Osteocyte (in vitro differentiated cells): Measurements from ENCODE around the gene TM4SF20. TPM values are rescaled to one million over a fixed set of nuclear protein-coding genes. Genes with fewer than 3 reads are reported as not detected.

Experiments
- DNase-seq: peaks from one replicate; pipeline ENCODE4 v3.0.0; 2021; ENCODE audit warnings: mixed read lengths; ENCODE audit not compliant: unreplicated experiment; ENCODE audit errors: extremely low spot score
- H3K27ac Mint-ChIP-seq: one replicate; pipeline ENCODE4 v1.8.0; 2021; ENCODE audit warnings: mild to moderate bottlenecking, mixed read lengths; ENCODE audit not compliant: unreplicated experiment
- H3K27me3 Mint-ChIP-seq: one replicate; pipeline ENCODE4 v1.8.0; 2021; ENCODE audit warnings: mixed read lengths; ENCODE audit not compliant: unreplicated experiment
- H3K36me3 Mint-ChIP-seq: one replicate; pipeline ENCODE4 v1.8.0; 2021; ENCODE audit warnings: mixed read lengths; ENCODE audit not compliant: unreplicated experiment
- H3K4me1 Mint-ChIP-seq: one replicate; pipeline ENCODE4 v1.8.0; 2021; ENCODE audit warnings: mixed read lengths; ENCODE audit not compliant: unreplicated experiment
- H3K4me3 Mint-ChIP-seq: one replicate; pipeline ENCODE4 v1.8.0; 2021; ENCODE audit warnings: mild to moderate bottlenecking, moderate library complexity, mixed read lengths; ENCODE audit not compliant: unreplicated experiment
- H3K9me3 Mint-ChIP-seq: one replicate; pipeline ENCODE4 v1.8.0; 2021; ENCODE audit warnings: mixed read lengths; ENCODE audit not compliant: unreplicated experiment
- CTCF ChIP-seq: fragments of 200-600 bp; sonication (generic); IDR thresholded peaks from 2 replicates; pipeline ENCODE4 v1.5.0; 2021; ENCODE audit warnings: antibody characterized with exemption, mild to moderate bottlenecking, moderate library complexity
- total RNA-seq: library from RNA; stranded (reverse); gene quantifications from 2 replicates; pipeline ENCODE4 v1.2.1, GENCODE V29; 2021

TM4SF20 gene
- total RNA-seq, 1 donor from 2014 or later = not detected

GRCh38 chr2:227325839-227326195 lies 53.3 kb downstream of the TM4SF20 start:
- no peak for TF ChIP-seq CTCF
- no peak for DNase-seq
- H3K27me3 Mint-ChIP-seq = no peaks in the 10 kb centered on the region
- H3K4me1 Mint-ChIP-seq = peaks cover 25% of the 10 kb centered on the region
- H3K4me3 Mint-ChIP-seq = peak overlapping the region; percentile 90
- peak overlapping the region; percentile 92 for H3K27ac Mint-ChIP-seq
- peaks cover 11% of the 10 kb centered on the region for H3K9me3 Mint-ChIP-seq
- peaks cover 5% of the 10 kb centered on the region for H3K36me3 Mint-ChIP-seq

- H3K36me3 Mint-ChIP-seq = no peaks in the 10 kb centered on the region
- H3K4me1 Mint-ChIP-seq = peaks cover 25% of the 10 kb centered on the region
- peaks cover 11% of the 10 kb centered on the region for H3K9me3 Mint-ChIP-seq
Measured at GRCh38 chr2:227324995-227325838, 53.9 kb downstream of the TM4SF20 start, which contains the start of gene MFF. Gene MFF (plus strand): TSS chr2:227325251. CDS start chr2:227330666, 5,415 bp downstream.

GRCh38 chr2:227324642-227324994 lies 54.5 kb downstream of the TM4SF20 start:
- peak overlapping the region; percentile 94 for H3K27ac Mint-ChIP-seq
- H3K9me3 Mint-ChIP-seq = peaks cover 11% of the 10 kb centered on the region
- peak overlapping the region; percentile 90 for H3K4me3 Mint-ChIP-seq
- no peaks in the 10 kb centered on the region for H3K27me3 Mint-ChIP-seq
- H3K36me3 Mint-ChIP-seq = no peaks in the 10 kb centered on the region
- TF ChIP-seq CTCF = no peak
- DNase-seq = no peak
- peaks cover 25% of the 10 kb centered on the region for H3K4me1 Mint-ChIP-seq

More at GRCh38 chr2:227324995-227325838, 53.9 kb downstream of the TM4SF20 start, which contains the start of gene MFF:
- H3K27me3 Mint-ChIP-seq = no peaks in the 10 kb centered on the region
- peak; percentile 95 for DNase-seq
- TF ChIP-seq CTCF = peak; percentile 26
- peak within 1 kb of the TSS; percentile 90 for H3K4me3 Mint-ChIP-seq
- H3K27ac Mint-ChIP-seq = peak within 1 kb of the TSS; percentile 94

GRCh38 chr2:227323818-227324217 lies 55.3 kb downstream of the TM4SF20 start:
- Mint-ChIP-seq H3K27ac (peak overlapping the region; percentile 94), H3K4me1 (peaks cover 25% of the 10 kb centered on the region), H3K9me3 (peaks cover 11% of the 10 kb centered on the region), H3K36me3 (no peaks in the 10 kb centered on the region), H3K4me3 (peak overlapping the region; percentile 90), H3K27me3 (no peaks in the 10 kb centered on the region)
- TF ChIP-seq CTCF = no peak
- DNase-seq = no peak

- Mint-ChIP-seq H3K27me3 (no peaks in the 10 kb centered on the region), H3K36me3 (no peaks in the 10 kb centered on the region), H3K9me3 (peaks cover 11% of the 10 kb centered on the region), H3K4me3 (no peak overlapping the region), H3K4me1 (peaks cover 19% of the 10 kb centered on the region), H3K27ac (no peak overlapping the region)
- DNase-seq = no peak
- TF ChIP-seq CTCF = no peak
Measured at GRCh38 chr2:227322530-227323205, 56.4 kb downstream of the TM4SF20 start.
